ENCODE data around the gene SMIM20. TPM values are rescaled to one million over a fixed set of nuclear protein-coding genes. Genes with fewer than 3 reads are reported as not detected.

SMIM20 gene
- total and polyA plus RNA-seq, 9 of the 15 experiments (the other 6 are each of a cell fraction or from before 2014, with no cell fraction given): 25.1 to 51.0 (median 38.9) TPM

DNA sequence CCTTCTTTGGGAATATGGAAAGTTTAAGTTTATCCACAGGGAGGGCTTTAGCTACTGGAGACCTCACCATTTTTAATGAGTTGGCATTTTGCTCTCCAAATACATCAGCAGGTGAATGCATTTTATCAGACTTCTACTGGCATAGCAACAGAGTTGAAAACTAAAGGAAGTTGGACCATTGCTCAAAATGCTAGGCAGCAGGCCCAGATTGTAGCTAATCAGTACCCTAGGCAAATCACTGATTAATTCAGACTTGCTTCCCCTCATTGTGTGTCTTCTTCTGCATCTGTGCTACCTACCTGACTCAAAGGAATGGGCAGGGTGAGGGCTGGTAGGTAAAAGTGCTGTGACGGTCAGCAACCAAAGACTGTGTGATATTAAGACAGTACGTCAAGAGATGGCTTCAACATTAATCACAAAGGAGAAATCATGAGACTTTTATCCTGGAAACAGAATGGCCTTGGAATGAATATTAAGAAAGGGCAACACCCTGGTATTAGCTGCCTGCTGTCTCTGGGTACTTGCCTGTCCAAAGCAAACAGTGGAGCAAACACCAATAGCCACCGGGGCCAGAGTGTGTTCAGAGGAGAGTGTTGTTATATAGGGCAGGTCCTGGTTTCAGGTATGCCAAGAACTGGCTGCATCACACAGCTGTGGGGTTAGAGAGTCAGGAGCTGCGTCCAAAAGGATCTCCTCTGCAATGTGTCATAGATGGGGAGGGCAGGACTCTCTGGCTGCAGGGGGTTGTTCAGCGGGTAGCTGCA, 17.1 kb upstream of the SMIM20 start (continued):
- TF ChIP-seq, protein P1, sequence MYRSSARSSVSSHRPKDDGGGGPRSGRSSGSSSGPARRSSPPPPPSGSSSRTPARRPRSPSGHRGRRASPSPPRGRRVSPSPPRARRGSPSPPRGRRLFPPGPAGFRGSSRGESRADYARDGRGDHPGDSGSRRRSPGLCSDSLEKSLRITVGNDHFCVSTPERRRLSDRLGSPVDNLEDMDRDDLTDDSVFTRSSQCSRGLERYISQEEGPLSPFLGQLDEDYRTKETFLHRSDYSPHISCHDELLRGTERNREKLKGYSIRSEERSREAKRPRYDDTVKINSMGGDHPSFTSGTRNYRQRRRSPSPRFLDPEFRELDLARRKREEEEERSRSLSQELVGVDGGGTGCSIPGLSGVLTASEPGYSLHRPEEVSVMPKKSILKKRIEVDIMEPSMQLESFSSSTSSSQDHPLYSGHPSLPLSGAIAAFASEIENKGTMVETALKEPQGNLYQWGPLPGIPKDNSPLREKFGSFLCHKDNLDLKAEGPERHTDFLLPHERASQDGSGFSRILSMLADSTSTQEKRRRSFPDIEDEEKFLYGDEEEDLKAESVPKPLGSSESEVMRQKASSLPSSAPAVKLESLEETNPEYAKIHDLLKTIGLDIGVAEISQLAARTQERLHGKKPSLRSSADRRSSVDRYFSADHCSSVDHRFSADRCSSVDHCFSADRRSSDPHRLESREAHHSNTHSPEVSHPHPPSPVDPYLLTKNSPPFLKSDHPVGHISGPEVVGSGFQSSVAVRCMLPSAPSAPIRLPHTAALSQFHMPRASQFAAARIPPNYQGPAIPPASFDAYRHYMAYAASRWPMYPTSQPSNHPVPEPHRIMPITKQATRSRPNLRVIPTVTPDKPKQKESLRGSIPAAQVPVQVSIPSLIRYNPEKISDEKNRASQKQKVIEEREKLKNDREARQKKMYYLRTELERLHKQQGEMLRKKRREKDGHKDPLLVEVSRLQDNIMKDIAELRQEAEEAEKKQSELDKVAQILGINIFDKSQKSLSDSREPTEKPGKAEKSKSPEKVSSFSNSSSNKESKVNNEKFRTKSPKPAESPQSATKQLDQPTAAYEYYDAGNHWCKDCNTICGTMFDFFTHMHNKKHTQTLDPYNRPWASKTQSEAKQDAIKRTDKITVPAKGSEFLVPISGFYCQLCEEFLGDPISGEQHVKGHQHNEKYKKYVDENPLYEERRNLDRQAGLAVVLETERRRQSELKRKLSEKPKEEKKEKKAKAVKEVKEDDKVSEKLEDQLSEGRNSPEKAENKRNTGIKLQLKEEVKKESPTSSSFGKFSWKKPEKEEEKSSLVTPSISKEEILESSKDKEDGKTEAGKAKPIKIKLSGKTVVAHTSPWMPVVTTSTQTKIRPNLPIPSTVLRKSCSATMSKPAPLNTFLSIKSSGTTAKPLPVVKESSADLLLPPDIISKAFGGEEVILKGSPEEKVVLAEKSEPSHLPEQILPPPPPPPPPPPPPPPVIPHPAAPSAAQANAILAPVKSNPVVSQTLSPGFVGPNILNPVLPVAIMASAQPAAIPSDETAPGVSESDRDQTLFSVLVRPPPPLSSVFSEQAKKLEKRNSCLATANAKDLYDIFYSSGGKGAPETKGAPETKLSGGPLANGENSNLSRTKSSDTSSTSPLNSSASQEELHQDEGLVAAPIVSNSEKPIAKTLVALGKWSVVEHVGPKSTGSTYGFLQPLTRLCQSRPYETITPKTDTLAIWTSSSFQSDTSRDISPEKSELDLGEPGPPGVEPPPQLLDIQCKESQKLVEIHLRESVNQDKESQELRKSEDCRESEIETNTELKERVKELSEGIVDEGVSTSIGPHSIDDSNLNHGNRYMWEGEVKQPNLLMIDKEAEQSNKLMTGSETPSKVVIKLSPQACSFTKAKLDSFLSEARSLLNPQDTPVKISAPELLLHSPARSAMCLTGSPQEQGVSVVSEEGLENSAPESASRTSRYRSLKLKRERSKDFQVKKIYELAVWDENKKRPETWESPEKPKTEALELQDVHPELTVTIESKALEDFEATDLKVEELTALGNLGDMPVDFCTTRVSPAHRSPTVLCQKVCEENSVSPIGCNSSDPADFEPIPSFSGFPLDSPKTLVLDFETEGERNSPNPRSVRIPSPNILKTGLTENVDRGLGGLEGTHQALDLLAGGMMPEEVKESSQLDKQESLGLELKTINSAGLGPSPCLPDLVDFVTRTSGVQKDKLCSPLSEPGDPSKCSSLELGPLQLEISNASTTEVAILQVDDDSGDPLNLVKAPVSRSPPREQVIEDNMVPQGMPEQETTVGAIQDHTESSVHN (IDR thresholded peaks at IDR 0.05; ENCODE audit: borderline replicate concordance in 1 of 2, low read depth in 1 of 2): no peak
- no peak for TF ChIP-seq MYC (IDR thresholded peaks at IDR 0.05; ENCODE audit: low read depth, low read length)
- no peak for TF ChIP-seq MYC (CRISPR knock-in tag; IDR thresholded peaks at IDR 0.05; ENCODE audit: borderline replicate concordance, low read depth)
- TF ChIP-seq, protein P2, sequence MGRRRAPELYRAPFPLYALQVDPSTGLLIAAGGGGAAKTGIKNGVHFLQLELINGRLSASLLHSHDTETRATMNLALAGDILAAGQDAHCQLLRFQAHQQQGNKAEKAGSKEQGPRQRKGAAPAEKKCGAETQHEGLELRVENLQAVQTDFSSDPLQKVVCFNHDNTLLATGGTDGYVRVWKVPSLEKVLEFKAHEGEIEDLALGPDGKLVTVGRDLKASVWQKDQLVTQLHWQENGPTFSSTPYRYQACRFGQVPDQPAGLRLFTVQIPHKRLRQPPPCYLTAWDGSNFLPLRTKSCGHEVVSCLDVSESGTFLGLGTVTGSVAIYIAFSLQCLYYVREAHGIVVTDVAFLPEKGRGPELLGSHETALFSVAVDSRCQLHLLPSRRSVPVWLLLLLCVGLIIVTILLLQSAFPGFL (CRISPR knock-in tag; IDR thresholded peaks at IDR 0.05): no peak
- TF ChIP-seq, protein P3, sequence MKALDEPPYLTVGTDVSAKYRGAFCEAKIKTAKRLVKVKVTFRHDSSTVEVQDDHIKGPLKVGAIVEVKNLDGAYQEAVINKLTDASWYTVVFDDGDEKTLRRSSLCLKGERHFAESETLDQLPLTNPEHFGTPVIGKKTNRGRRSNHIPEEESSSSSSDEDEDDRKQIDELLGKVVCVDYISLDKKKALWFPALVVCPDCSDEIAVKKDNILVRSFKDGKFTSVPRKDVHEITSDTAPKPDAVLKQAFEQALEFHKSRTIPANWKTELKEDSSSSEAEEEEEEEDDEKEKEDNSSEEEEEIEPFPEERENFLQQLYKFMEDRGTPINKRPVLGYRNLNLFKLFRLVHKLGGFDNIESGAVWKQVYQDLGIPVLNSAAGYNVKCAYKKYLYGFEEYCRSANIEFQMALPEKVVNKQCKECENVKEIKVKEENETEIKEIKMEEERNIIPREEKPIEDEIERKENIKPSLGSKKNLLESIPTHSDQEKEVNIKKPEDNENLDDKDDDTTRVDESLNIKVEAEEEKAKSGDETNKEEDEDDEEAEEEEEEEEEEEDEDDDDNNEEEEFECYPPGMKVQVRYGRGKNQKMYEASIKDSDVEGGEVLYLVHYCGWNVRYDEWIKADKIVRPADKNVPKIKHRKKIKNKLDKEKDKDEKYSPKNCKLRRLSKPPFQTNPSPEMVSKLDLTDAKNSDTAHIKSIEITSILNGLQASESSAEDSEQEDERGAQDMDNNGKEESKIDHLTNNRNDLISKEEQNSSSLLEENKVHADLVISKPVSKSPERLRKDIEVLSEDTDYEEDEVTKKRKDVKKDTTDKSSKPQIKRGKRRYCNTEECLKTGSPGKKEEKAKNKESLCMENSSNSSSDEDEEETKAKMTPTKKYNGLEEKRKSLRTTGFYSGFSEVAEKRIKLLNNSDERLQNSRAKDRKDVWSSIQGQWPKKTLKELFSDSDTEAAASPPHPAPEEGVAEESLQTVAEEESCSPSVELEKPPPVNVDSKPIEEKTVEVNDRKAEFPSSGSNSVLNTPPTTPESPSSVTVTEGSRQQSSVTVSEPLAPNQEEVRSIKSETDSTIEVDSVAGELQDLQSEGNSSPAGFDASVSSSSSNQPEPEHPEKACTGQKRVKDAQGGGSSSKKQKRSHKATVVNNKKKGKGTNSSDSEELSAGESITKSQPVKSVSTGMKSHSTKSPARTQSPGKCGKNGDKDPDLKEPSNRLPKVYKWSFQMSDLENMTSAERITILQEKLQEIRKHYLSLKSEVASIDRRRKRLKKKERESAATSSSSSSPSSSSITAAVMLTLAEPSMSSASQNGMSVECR (CRISPR knock-in tag; IDR thresholded peaks at IDR 0.05): no peak
- no peak for TF ChIP-seq FOXJ3 (CRISPR knock-in tag; IDR thresholded peaks at IDR 0.05)
- TF ChIP-seq, protein P4, sequence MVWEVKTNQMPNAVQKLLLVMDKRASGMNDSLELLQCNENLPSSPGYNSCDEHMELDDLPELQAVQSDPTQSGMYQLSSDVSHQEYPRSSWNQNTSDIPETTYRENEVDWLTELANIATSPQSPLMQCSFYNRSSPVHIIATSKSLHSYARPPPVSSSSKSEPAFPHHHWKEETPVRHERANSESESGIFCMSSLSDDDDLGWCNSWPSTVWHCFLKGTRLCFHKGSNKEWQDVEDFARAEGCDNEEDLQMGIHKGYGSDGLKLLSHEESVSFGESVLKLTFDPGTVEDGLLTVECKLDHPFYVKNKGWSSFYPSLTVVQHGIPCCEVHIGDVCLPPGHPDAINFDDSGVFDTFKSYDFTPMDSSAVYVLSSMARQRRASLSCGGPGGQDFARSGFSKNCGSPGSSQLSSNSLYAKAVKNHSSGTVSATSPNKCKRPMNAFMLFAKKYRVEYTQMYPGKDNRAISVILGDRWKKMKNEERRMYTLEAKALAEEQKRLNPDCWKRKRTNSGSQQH (CRISPR knock-in tag; IDR thresholded peaks at IDR 0.05): no peak
